ENCODE measurements around the gene MEF2A.

GRCh38 chr15:99696096-99696495 is 130.3 kb downstream of the MEF2A start:
- TF ChIP-seq, protein P1, sequence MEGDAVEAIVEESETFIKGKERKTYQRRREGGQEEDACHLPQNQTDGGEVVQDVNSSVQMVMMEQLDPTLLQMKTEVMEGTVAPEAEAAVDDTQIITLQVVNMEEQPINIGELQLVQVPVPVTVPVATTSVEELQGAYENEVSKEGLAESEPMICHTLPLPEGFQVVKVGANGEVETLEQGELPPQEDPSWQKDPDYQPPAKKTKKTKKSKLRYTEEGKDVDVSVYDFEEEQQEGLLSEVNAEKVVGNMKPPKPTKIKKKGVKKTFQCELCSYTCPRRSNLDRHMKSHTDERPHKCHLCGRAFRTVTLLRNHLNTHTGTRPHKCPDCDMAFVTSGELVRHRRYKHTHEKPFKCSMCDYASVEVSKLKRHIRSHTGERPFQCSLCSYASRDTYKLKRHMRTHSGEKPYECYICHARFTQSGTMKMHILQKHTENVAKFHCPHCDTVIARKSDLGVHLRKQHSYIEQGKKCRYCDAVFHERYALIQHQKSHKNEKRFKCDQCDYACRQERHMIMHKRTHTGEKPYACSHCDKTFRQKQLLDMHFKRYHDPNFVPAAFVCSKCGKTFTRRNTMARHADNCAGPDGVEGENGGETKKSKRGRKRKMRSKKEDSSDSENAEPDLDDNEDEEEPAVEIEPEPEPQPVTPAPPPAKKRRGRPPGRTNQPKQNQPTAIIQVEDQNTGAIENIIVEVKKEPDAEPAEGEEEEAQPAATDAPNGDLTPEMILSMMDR (conservative IDR thresholded peaks at IDR 0.05 in 1 of 2, IDR thresholded peaks at IDR 0.05 in 1 of 2; ENCODE audit: extremely low read depth in 1 of 2, insufficient read depth in 1 of 2, low read depth in 1 of 2, low read length in 2 of 2): no peak
- no peak for TF ChIP-seq EZH2 (IDR thresholded peaks at IDR 0.05; ENCODE audit: borderline replicate concordance, low read length)

All from mammary epithelial cell (primary cell).